A673 (cell line): ENCODE measurements around the gene MINK1. TPM values are rescaled to one million over a fixed set of nuclear protein-coding genes. Genes with fewer than 3 reads are reported as not detected.
A peak's percentile ranks its signal among the peaks of the same experiment; 100 is the strongest.

ENCODE experiments used
- BruUV-seq: library from RNA; stranded (reverse); fragments of 400-500 nt; replicated peaks from 2 replicates; lab custom pipeline; 2021; lab: Mats Ljungman, UMichigan
- CTCF ChIA-PET: fragments of 300-600 bp; sonication (Branson Sonifier 250); formaldehyde crosslinking; loops from one replicate; lab custom pipeline; 2022; ENCODE audit warnings: antibody characterized with exemption; lab: Charles Lee
- POLR2A ChIA-PET: fragments of 300-600 bp; sonication (Branson Sonifier 250); formaldehyde crosslinking; loops from one replicate; lab custom pipeline; 2022; ENCODE audit warnings: antibody characterized with exemption; ENCODE audit not compliant: low non-redundant PET; lab: Charles Lee
- DNase-seq: peaks from one replicate; pipeline ENCODE4 v3.0.0-alpha.2; 2015; ENCODE audit warnings: low spot score
- H3K27ac ChIP-seq: fragments of 200-600 bp; sonication (generic); 2 replicates; pipeline ENCODE4 v1.5.1; 2016; ENCODE audit warnings: mixed run types, low read depth, mild to moderate bottlenecking, mixed read lengths, antibody characterized with exemption, low read length; ENCODE audit not compliant: poor library complexity, severe bottlenecking
- H3K27me3 ChIP-seq: fragments of 200-600 bp; sonication (generic); replicated peaks from 2 replicates; pipeline ENCODE4 v1.6.1; 2017; ENCODE audit warnings: mixed run types, low read depth, mild to moderate bottlenecking, mixed read lengths, antibody characterized with exemption, low read length; ENCODE audit not compliant: insufficient read depth, poor library complexity
- H3K36me3 ChIP-seq: fragments of 200-600 bp; sonication (generic); 2 replicates; pipeline ENCODE4 v1.6.1; 2016; ENCODE audit warnings: mixed run types, mild to moderate bottlenecking, mixed read lengths, antibody characterized with exemption, low read length; ENCODE audit not compliant: insufficient read depth, poor library complexity, severe bottlenecking
- H3K4me1 ChIP-seq: fragments of 200-600 bp; sonication (generic); 2 replicates; pipeline ENCODE4 v1.6.1; 2017; ENCODE audit warnings: mixed run types, mild to moderate bottlenecking, mixed read lengths, antibody characterized with exemption, low read length; ENCODE audit not compliant: insufficient read depth, poor library complexity, severe bottlenecking
- H3K4me3 ChIP-seq: fragments of 200-600 bp; sonication (generic); 2 replicates; pipeline ENCODE4 v1.5.1; 2016; ENCODE audit warnings: low read depth, mixed run types, mild to moderate bottlenecking, mixed read lengths, low read length; ENCODE audit not compliant: poor library complexity, severe bottlenecking
- H3K9me3 ChIP-seq: fragments of 200-600 bp; sonication (generic); 2 replicates; pipeline ENCODE4 v1.6.1; 2016; ENCODE audit warnings: mixed run types, low read depth, mild to moderate bottlenecking, mixed read lengths, antibody characterized with exemption, low read length; ENCODE audit not compliant: poor library complexity, severe bottlenecking
- EZH2 ChIP-seq: fragments of 200-600 bp; sonication (generic); IDR thresholded peaks from 2 replicates; pipeline ENCODE4 v1.6.1; 2017; ENCODE audit warnings: borderline replicate concordance, low read depth, mild to moderate bottlenecking, mixed read lengths, antibody characterized with exemption, low read length; ENCODE audit not compliant: poor library complexity, severe bottlenecking
- intact Hi-C: fragments of 100-400 bp; cut with micrococcal nuclease; formaldehyde crosslinking; loops from one replicate; pipeline ENCODE4 v1.10.0; 2022; ENCODE audit not compliant: unreplicated experiment
- total RNA-seq: library from RNA; stranded (reverse); gene quantifications from 2 replicates; pipeline ENCODE4 v1.2.3, GENCODE V29; 2021
- TF ChIP-seq, protein P1 (sequence below): fragments of 300-800, 200-600 bp; sonication (generic); conservative IDR thresholded peaks from 2 replicates; pipeline ENCODE4 v1.5.1; 2017; ENCODE audit warnings: low read depth, mild to moderate bottlenecking, antibody characterized with exemption, low read length, moderate library complexity, mixed read lengths

Gene MINK1
- total RNA-seq, 1 experiment from 2014 or later: 67.7 TPM

DNA sequence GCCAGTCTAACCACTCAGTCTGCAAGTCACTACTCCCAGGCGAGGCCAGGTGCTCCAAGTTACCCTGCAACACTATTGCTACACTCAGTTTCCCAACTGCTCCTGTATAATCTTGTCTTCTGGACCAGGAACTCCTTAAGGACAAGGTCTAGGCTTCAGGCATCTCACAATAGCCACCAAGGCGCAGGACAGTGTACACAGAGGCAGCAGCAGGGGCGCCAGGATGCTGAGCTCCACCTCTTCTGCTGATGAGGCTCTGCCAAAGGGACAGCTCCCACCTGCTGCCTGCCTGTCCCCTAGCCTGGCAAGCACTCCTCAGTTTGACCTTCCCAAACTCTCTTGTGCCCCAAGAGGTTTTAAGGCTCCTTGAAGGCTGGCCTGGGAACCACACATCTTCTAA lies 103.3 kb downstream of the MINK1 start:
- ChIA-PET POLR2A (no interaction called here), CTCF (no interaction called here)
- no peak overlapping the region for H3K4me3 ChIP-seq
- BruUV-seq: no TSS peak
- H3K9me3 ChIP-seq: no peaks in the 10 kb centered on the region
- intact Hi-C loops: no loop called here
- no peak overlapping the region for H3K27ac ChIP-seq
- H3K27me3 ChIP-seq: no peaks in the 10 kb centered on the region
- peaks cover 19% of the 10 kb centered on the region for H3K36me3 ChIP-seq
- TF ChIP-seq EZH2: no peak
- TF ChIP-seq, protein P1, sequence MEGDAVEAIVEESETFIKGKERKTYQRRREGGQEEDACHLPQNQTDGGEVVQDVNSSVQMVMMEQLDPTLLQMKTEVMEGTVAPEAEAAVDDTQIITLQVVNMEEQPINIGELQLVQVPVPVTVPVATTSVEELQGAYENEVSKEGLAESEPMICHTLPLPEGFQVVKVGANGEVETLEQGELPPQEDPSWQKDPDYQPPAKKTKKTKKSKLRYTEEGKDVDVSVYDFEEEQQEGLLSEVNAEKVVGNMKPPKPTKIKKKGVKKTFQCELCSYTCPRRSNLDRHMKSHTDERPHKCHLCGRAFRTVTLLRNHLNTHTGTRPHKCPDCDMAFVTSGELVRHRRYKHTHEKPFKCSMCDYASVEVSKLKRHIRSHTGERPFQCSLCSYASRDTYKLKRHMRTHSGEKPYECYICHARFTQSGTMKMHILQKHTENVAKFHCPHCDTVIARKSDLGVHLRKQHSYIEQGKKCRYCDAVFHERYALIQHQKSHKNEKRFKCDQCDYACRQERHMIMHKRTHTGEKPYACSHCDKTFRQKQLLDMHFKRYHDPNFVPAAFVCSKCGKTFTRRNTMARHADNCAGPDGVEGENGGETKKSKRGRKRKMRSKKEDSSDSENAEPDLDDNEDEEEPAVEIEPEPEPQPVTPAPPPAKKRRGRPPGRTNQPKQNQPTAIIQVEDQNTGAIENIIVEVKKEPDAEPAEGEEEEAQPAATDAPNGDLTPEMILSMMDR: no peak
- H3K4me1 ChIP-seq: peaks cover 10% of the 10 kb centered on the region
- DNase-seq: no peak

DNA sequence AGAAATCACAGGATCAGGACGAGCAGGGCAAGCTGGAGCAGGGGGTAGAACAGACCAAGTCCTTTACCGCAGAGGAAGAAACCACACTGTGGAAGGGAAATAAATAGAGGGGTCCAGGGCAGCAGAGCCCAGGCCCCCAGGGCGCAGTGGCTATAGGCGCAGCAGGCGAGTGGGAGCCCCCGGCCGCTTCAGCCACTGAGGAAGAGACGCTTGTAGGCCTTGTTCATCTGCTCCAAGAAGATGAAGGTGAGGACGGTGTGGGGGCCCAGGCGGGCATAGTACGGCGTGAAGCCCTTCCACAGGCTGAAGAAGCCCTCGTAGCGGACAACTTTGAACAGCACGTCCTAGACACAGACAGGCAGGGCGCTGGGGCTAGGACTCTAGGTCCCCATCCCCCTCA lies 104.4 kb downstream of the MINK1 start:
- CTCF ChIA-PET: no interaction called here
- Histone ChIP-seq H3K9me3 (no peaks in the 10 kb centered on the region), H3K4me1 (peaks cover 15% of the 10 kb centered on the region), H3K27me3 (no peaks in the 10 kb centered on the region), H3K36me3 (peaks cover 19% of the 10 kb centered on the region), H3K4me3 (no peak overlapping the region), H3K27ac (no peak overlapping the region)
- intact Hi-C loops: no loop called here
- no peak for DNase-seq
- POLR2A ChIA-PET: no interaction called here
- TF ChIP-seq, protein P1: no peak
- no peak for TF ChIP-seq EZH2
- BruUV-seq: no TSS peak

DNA sequence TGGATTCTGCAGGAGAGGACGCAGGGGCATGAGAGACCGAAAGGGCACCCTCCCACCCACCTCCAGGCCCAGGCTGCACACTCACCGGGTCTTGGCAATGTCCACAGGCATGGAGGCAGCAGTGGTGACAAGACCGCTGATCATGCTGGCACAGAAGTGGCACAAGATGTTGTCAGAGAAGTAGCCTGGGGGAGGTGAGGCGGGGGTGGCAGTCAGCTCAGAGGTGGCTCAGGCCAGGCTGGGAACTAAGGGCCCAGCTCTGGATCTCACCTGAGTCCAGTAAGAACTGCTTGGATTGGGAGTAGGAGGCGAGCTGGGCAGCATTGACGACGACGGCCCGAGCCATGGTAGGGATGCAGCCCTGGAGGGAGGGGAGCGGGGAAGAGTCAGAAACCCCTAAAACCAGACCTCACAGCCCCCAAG lies 104.9 kb downstream of the MINK1 start:
- CTCF ChIA-PET: no interaction called here
- Histone ChIP-seq H3K4me1 (peaks cover 15% of the 10 kb centered on the region), H3K36me3 (peaks cover 21% of the 10 kb centered on the region), H3K27ac (peak overlapping the region; percentile 94), H3K4me3 (no peak overlapping the region), H3K27me3 (no peaks in the 10 kb centered on the region), H3K9me3 (no peaks in the 10 kb centered on the region)
- TF ChIP-seq, protein P1: no peak
- no peak for TF ChIP-seq EZH2
- no TSS peak for BruUV-seq
- DNase-seq: no peak
- POLR2A ChIA-PET: no interaction called here
- intact Hi-C loops: no loop called here
